Neural progenitor cell (in vitro differentiated cells): Measurements from ENCODE around the gene KLK12.

ENCODE experiments used
- EZH2 ChIP-seq: fragments of 200-600 bp; sonication (generic); IDR thresholded peaks from 2 replicates; pipeline ENCODE4 v1.6.1; 2017; ENCODE audit warnings: antibody characterized with exemption, mild to moderate bottlenecking, moderate library complexity
- EZH2phosphoT487 ChIP-seq: fragments of 200-600 bp; sonication (generic); IDR thresholded peaks from 2 replicates; pipeline ENCODE4 v1.6.1; 2017; ENCODE audit warnings: antibody characterized with exemption

DNA sequence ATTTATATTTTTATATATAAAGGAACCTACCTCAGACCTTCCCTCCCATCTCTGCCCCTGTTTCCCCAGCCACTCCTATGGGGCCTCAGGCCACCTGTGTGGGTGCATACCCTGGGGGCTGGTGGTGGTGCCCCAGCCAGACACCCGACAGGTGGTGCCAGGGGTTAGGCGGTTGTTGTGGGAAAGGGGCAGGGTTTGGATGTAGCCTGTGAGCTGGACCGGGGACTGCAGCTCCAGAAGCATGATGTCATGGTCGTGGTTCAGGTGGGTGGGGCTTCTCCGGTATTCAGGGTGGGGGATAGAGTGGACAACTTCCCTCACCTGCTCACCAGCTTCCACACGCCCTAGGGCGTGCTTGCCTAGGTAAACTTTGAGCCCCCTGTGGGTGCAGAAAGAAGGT, 24.9 kb upstream of the KLK12 start:
- TF ChIP-seq EZH2phosphoT487: no peak
- no peak for TF ChIP-seq EZH2
